SK-N-SH treated with all-trans-retinoic acid at 6 μM for 48 hours (cell line): ENCODE measurements around the gene PRTFDC1.
"Not testable (repeated sequence)": the region's sequence is repeated elsewhere in the genome, so short reads cannot be mapped to it uniquely, and the experiment has no call there.

Experiments
- ARNTL ChIP-seq: fragments of 450-650 bp; formaldehyde crosslinking; IDR thresholded peaks from 2 replicates; pipeline ENCODE4 v1.5.0; 2020; ENCODE audit warnings: low read depth, mild to moderate bottlenecking, moderate library complexity, borderline replicate concordance
- CSDC2 ChIP-seq: fragments of 250-450 bp; sonication (Bioruptor Pico); IDR thresholded peaks from 2 replicates; pipeline ENCODE4 v1.5.0; 2020; ENCODE audit warnings: mild to moderate bottlenecking, moderate library complexity
- PATZ1 ChIP-seq: fragments of 250-450 bp; sonication (Bioruptor Pico); IDR thresholded peaks from 2 replicates; pipeline ENCODE4 v1.8.0; 2020; ENCODE audit warnings: mild to moderate bottlenecking, moderate library complexity, borderline replicate concordance
- PPARA ChIP-seq: fragments of 250-450 bp; sonication (Bioruptor Pico); IDR thresholded peaks from 2 replicates; pipeline ENCODE4 v1.5.0; 2020; ENCODE audit warnings: mild to moderate bottlenecking, borderline replicate concordance
- RARB ChIP-seq: fragments of 250-450 bp; sonication (Bioruptor Pico); IDR thresholded peaks from 2 replicates; pipeline ENCODE4 v1.8.0; 2021; ENCODE audit warnings: mild to moderate bottlenecking, moderate library complexity
- SNAI2 ChIP-seq: fragments of 250-450 bp; sonication (Bioruptor Pico); IDR thresholded peaks from 2 replicates; pipeline ENCODE4 v1.5.0; 2020; ENCODE audit warnings: mild to moderate bottlenecking, moderate library complexity
- TOX ChIP-seq: fragments of 250-450 bp; sonication (Bioruptor Pico); IDR thresholded peaks from 2 replicates; pipeline ENCODE4 v1.8.0; 2021; ENCODE audit warnings: mild to moderate bottlenecking, moderate library complexity, borderline replicate concordance
- ZFP3 ChIP-seq: fragments of 250-450 bp; sonication (Bioruptor Pico); IDR thresholded peaks from 2 replicates; pipeline ENCODE4 v1.5.0; 2020; ENCODE audit warnings: mild to moderate bottlenecking, moderate library complexity
- ZFP30 ChIP-seq: fragments of 450-650 bp; formaldehyde crosslinking; IDR thresholded peaks from 2 replicates; pipeline ENCODE4 v1.5.0; 2022; ENCODE audit warnings: mild to moderate bottlenecking, moderate library complexity
- ZNF70 ChIP-seq: fragments of 450-650 bp; formaldehyde crosslinking; IDR thresholded peaks from 2 replicates; pipeline ENCODE4 v1.5.0; 2020; ENCODE audit warnings: mild to moderate bottlenecking, moderate library complexity
- ZNF8 ChIP-seq: fragments of 450-650 bp; formaldehyde crosslinking; IDR thresholded peaks from 2 replicates; pipeline ENCODE4 v1.5.0; 2020; ENCODE audit warnings: mild to moderate bottlenecking, moderate library complexity

- not testable (repeated sequence) for TF ChIP-seq ZFP3; ZNF70 (CRISPR knock-in tag); ARNTL (CRISPR knock-in tag); ZNF8 (CRISPR knock-in tag); PPARA (CRISPR knock-in tag); ZFP30 (CRISPR knock-in tag); SNAI2 (CRISPR knock-in tag); PATZ1 (CRISPR knock-in tag); RARB (CRISPR knock-in tag); CSDC2; TOX (CRISPR knock-in tag)
Measured at GRCh38 chr10:24837781-24838180, 114.6 kb downstream of the PRTFDC1 start.
